ENCODE results near the gene GPATCH11.

GRCh38 chr2:37059841-37060240 lies 24.5 kb upstream of the GPATCH11 start:
- no peak for TF ChIP-seq POLR2A (IDR thresholded peaks at IDR 0.05; ENCODE audit: extremely low read depth, insufficient read length)
- TF ChIP-seq, protein P1, sequence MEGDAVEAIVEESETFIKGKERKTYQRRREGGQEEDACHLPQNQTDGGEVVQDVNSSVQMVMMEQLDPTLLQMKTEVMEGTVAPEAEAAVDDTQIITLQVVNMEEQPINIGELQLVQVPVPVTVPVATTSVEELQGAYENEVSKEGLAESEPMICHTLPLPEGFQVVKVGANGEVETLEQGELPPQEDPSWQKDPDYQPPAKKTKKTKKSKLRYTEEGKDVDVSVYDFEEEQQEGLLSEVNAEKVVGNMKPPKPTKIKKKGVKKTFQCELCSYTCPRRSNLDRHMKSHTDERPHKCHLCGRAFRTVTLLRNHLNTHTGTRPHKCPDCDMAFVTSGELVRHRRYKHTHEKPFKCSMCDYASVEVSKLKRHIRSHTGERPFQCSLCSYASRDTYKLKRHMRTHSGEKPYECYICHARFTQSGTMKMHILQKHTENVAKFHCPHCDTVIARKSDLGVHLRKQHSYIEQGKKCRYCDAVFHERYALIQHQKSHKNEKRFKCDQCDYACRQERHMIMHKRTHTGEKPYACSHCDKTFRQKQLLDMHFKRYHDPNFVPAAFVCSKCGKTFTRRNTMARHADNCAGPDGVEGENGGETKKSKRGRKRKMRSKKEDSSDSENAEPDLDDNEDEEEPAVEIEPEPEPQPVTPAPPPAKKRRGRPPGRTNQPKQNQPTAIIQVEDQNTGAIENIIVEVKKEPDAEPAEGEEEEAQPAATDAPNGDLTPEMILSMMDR (IDR thresholded peaks at IDR 0.05; ENCODE audit: low read depth, low read length): no peak
- TF ChIP-seq, protein P2, sequence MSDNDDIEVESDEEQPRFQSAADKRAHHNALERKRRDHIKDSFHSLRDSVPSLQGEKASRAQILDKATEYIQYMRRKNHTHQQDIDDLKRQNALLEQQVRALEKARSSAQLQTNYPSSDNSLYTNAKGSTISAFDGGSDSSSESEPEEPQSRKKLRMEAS (IDR thresholded peaks at IDR 0.05; ENCODE audit: low read depth, low read length): no peak
- no peak for TF ChIP-seq MYC (IDR thresholded peaks at IDR 0.05; ENCODE audit: low read depth, low read length)
